Measurements from ENCODE around the gene DPYSL5.

Gene DPYSL5

DNA sequence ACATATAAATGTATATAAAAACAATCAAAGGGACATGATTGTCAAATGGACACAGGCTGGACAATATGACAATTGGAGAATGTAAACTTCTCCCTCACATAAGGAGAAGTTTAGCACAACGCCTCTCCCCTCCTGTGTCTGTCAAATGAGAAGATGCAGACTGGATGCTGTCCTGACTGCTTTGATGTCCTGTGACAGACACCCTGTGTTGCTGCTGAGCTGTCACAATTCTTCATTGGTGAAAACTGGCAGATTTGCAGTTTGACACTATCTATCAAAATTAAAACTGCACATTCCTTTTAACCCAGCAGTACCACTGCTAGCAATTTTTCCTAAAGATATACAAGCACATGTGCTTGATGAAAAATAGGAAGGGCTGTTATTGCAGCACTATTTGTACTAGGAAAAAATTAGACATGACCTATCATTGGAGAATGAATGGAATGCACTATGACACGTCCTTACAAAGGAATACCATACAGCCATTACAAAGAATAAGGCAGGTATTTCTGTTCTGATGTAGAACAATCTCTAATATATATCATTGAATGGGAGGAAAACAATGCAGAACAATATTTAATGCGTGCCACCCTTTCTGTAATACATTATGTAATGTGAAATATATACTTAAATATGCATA, 12.4 kb downstream of the DPYSL5 start:
- Histone ChIP-seq H3K4me1 (ENCODE audit: control insufficient read depth in 1 of 2, insufficient read depth in 1 of 2, low read depth in 1 of 2, low read length in 1 of 2) (no peaks in the 10 kb centered on the region), H3K27me3 (peaks cover 68% of the 10 kb centered on the region), H3K4me3 (ENCODE audit: low read depth in 1 of 2, low read length in 1 of 2) (no peak overlapping the region), H3K36me3 (no peaks in the 10 kb centered on the region), H3K9me3 (no peaks in the 10 kb centered on the region), H3K27ac (no peak overlapping the region)
- TF ChIP-seq, protein P1, sequence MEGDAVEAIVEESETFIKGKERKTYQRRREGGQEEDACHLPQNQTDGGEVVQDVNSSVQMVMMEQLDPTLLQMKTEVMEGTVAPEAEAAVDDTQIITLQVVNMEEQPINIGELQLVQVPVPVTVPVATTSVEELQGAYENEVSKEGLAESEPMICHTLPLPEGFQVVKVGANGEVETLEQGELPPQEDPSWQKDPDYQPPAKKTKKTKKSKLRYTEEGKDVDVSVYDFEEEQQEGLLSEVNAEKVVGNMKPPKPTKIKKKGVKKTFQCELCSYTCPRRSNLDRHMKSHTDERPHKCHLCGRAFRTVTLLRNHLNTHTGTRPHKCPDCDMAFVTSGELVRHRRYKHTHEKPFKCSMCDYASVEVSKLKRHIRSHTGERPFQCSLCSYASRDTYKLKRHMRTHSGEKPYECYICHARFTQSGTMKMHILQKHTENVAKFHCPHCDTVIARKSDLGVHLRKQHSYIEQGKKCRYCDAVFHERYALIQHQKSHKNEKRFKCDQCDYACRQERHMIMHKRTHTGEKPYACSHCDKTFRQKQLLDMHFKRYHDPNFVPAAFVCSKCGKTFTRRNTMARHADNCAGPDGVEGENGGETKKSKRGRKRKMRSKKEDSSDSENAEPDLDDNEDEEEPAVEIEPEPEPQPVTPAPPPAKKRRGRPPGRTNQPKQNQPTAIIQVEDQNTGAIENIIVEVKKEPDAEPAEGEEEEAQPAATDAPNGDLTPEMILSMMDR (IDR thresholded peaks at IDR 0.05), result no peak

DNA sequence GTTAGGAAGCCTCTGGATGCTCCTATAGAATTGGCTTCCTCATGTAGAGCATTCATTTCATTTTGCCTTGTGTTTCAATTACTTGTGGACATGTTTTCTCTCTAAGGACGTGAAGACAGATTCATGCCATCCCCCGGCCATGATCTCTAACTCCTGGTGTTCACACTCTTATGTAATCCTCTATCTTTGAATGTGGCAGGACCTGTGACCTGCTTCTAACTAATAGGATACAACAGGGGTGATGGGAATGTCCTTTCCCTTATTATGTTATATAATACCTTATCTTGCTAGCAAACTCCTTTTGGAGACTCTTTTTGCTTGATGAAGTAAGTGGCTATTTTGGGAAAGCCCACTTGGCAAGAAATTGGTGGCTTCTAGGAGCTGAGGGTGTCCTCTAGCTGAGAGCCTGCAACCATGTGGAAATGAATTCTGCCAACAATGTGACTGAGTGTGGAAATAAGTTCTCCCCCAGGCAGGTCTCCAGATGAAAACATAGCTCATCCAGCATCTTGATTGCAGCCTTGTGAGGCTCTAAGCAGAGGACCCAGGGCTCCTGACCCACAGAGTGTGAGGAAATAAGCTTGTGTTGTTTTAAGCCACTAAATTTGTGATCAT, 13.8 kb downstream of the DPYSL5 start:
- H3K27me3 ChIP-seq, result peaks cover 61% of the 10 kb centered on the region
- TF ChIP-seq, protein P1 (IDR thresholded peaks at IDR 0.05), result no peak

DNA sequence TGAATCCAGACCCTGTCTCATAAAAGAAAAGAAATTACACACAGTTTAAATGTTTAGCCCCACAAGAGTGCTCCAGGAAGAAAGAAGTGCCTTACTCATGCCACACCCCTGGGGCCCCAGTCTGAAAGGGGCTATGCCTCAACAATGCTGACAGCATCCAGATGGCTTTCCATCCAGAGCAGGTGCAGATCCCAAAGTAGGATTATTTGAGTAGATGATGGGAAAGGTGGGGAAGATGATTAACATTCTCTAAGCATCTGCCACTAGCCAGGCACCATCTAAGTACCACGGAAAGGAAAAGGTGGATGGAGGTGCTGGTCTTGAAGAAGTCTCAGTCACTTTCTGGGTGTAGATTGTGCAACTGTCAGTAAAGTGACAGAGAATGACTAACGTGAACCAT, 16.3 kb downstream of the DPYSL5 start:
- TF ChIP-seq, protein P1 (IDR thresholded peaks at IDR 0.05), result no peak
- Histone ChIP-seq H3K36me3 (no peaks in the 10 kb centered on the region), H3K4me1 (ENCODE audit: control insufficient read depth in 1 of 2, insufficient read depth in 1 of 2, low read depth in 1 of 2, low read length in 1 of 2) (no peaks in the 10 kb centered on the region), H3K4me3 (ENCODE audit: low read depth in 1 of 2, low read length in 1 of 2) (no peak overlapping the region), H3K27me3 (peaks cover 46% of the 10 kb centered on the region), H3K27ac (no peak overlapping the region), H3K9me3 (no peaks in the 10 kb centered on the region)

More for the DNA sequence above, 13.8 kb downstream of the DPYSL5 start:
- H3K4me1 ChIP-seq (ENCODE audit: control insufficient read depth in 1 of 2, insufficient read depth in 1 of 2, low read depth in 1 of 2, low read length in 1 of 2), result no peaks in the 10 kb centered on the region
- H3K9me3 ChIP-seq, result no peaks in the 10 kb centered on the region
- H3K4me3 ChIP-seq (ENCODE audit: low read depth in 1 of 2, low read length in 1 of 2), result no peak overlapping the region
- no peak overlapping the region for H3K27ac ChIP-seq
- H3K36me3 ChIP-seq, result no peaks in the 10 kb centered on the region

DNA sequence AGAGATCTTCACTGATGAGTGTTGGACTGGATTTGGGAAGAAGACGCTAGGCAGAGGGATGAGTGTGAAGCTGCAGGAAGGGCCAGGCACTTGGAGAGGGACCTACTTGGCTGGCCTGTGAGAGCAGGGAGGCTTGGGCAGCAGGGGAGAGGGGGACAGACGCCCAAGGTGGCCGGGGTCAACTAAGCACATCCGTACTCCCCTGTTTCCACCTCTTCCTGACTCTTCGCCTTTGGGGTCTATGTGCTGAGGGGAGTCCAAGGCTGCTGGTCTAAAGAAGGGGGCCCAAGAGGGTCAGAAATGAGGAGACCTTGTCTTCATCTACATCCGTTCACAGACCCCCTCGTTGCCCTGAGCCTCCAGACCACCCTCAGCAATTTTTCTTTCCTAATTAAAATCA, 16.7 kb downstream of the DPYSL5 start:
- Histone ChIP-seq H3K36me3 (no peaks in the 10 kb centered on the region), H3K9me3 (no peaks in the 10 kb centered on the region), H3K27ac (no peak overlapping the region), H3K4me3 (ENCODE audit: low read depth in 1 of 2, low read length in 1 of 2) (no peak overlapping the region), H3K4me1 (ENCODE audit: control insufficient read depth in 1 of 2, insufficient read depth in 1 of 2, low read depth in 1 of 2, low read length in 1 of 2) (no peaks in the 10 kb centered on the region), H3K27me3 (peaks cover 42% of the 10 kb centered on the region)
- TF ChIP-seq, protein P1 (IDR thresholded peaks at IDR 0.05), result no peak

DNA sequence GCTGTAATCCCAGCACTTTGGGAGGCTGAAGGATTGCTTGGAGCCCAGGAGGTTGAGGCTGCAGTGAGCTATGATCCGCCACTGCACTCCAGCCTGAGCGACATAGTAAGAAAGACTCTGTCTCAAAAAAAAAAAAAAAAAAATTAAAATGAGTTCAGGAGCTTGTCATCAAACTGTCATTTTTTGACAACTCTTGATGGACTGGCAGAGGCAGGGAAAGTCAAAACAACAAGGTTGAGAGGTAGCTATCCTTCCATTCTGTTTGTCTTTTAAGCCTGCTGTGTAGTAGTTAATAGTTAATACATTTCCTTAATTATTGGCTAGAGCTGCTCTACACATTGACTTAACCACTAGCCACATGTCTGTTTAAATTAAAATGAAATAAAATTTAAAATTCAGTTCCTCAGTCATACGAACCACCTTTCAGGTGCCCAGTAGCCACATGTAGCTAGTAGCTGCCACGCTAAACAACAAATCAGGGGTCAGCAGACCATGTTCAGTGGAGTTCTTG, 22.7 kb downstream of the DPYSL5 start:
- no peaks in the 10 kb centered on the region for H3K9me3 ChIP-seq
- H3K27me3 ChIP-seq, result peaks cover 39% of the 10 kb centered on the region
- H3K4me3 ChIP-seq (ENCODE audit: low read depth in 1 of 2, low read length in 1 of 2), result no peak overlapping the region
- H3K27ac ChIP-seq, result no peak overlapping the region
- no peaks in the 10 kb centered on the region for H3K36me3 ChIP-seq
- no peaks in the 10 kb centered on the region for H3K4me1 ChIP-seq (ENCODE audit: control insufficient read depth in 1 of 2, insufficient read depth in 1 of 2, low read depth in 1 of 2, low read length in 1 of 2)
- TF ChIP-seq, protein P1 (IDR thresholded peaks at IDR 0.05), result no peak

All from neutrophil (primary cell).